ENCODE data around the gene KLHDC8A.
A peak's percentile ranks its signal among the peaks of the same experiment; 100 is the strongest.

Gene KLHDC8A

GRCh38 chr1:205343431-205344065 is 13.2 kb downstream of the KLHDC8A start:
- peak; percentile 29 for DNase-seq

GRCh38 chr1:205342986-205343385 is 13.7 kb downstream of the KLHDC8A start:
- no peak for DNase-seq

- DNase-seq, result no peak
Observed at GRCh38 chr1:205340676-205341075, 16.0 kb downstream of the KLHDC8A start.

GRCh38 chr1:205339717-205340116 is 17.0 kb downstream of the KLHDC8A start:
- DNase-seq, result no peak

- no peak for DNase-seq
Observed at GRCh38 chr1:205339197-205339702, 17.5 kb downstream of the KLHDC8A start.

GRCh38 chr1:205338011-205338410 is 18.7 kb downstream of the KLHDC8A start:
- no peak for DNase-seq

GRCh38 chr1:205337481-205337880 is 19.2 kb downstream of the KLHDC8A start:
- no peak for DNase-seq

- DNase-seq, result peak; percentile 86
Observed at GRCh38 chr1:205335692-205336091, 21.0 kb downstream of the KLHDC8A start.

GRCh38 chr1:205332015-205332791 is 24.5 kb downstream of the KLHDC8A start:
- no peak for DNase-seq

- no peak for DNase-seq
Observed at GRCh38 chr1:205330150-205330549, 26.6 kb downstream of the KLHDC8A start.

- DNase-seq, result no peak
Observed at GRCh38 chr1:205329719-205330118, 27.0 kb downstream of the KLHDC8A start.

GRCh38 chr1:205328476-205328875 is 28.2 kb downstream of the KLHDC8A start:
- no peak for DNase-seq

GRCh38 chr1:205326812-205327466 is 29.8 kb downstream of the KLHDC8A start:
- DNase-seq, result no peak

GRCh38 chr1:205325334-205325884 is 31.3 kb downstream of the KLHDC8A start:
- DNase-seq, result peak; percentile 58

GRCh38 chr1:205324781-205325180 is 31.9 kb downstream of the KLHDC8A start:
- no peak for DNase-seq

GRCh38 chr1:205323794-205324193 is 32.9 kb downstream of the KLHDC8A start:
- no peak for DNase-seq

- no peak for DNase-seq
Observed at GRCh38 chr1:205321959-205322283, 34.8 kb downstream of the KLHDC8A start.

GRCh38 chr1:205321162-205321958 is 35.4 kb downstream of the KLHDC8A start, which contains the start of gene NUAK2:
Gene NUAK2, minus strand, starts transcription at chr1:205321745. Its CDS starts 117 bp downstream, at chr1:205321628.
- peak; percentile 96 for DNase-seq

- DNase-seq, result peak; percentile 91
Observed at GRCh38 chr1:205319081-205320018, 37.4 kb downstream of the KLHDC8A start.

- peak; percentile 60 for DNase-seq
Observed at GRCh38 chr1:205318231-205318991, 38.3 kb downstream of the KLHDC8A start.

All from NCI-H1105 (cell line).